Gastrocnemius medialis (tissue), 4 donors: ENCODE measurements around the gene NUDT13.

Experiments used
- POLR2A ChIP-seq, 2 donors: fragments of 450-650 bp; IDR thresholded peaks; one replicate each; pipeline ENCODE4 v1.6.1; 2017; ENCODE audit warnings: antibody characterized with exemption in 2 of 2, mild to moderate bottlenecking in 2 of 2, moderate library complexity in 2 of 2
- TF ChIP-seq, protein P1 (sequence below), 5 experiments: fragments of 450-650 bp in 3 of 5; fragments of 200-600 bp in 2 of 5; sonication (generic) in 2 of 5; IDR thresholded peaks in 4 of 5; conservative IDR thresholded peaks in 1 of 5; 1 replicate in 4 of 5; 2 replicates in 1 of 5; pipeline ENCODE4 v1.5.1; 2016 to 2019; ENCODE audit warnings: antibody characterized with exemption in 5 of 5, mild to moderate bottlenecking in 3 of 5, moderate library complexity in 3 of 5

GRCh38 chr10:73117976-73118743 is 7.9 kb downstream of the NUDT13 start:
- TF ChIP-seq, protein P1, sequence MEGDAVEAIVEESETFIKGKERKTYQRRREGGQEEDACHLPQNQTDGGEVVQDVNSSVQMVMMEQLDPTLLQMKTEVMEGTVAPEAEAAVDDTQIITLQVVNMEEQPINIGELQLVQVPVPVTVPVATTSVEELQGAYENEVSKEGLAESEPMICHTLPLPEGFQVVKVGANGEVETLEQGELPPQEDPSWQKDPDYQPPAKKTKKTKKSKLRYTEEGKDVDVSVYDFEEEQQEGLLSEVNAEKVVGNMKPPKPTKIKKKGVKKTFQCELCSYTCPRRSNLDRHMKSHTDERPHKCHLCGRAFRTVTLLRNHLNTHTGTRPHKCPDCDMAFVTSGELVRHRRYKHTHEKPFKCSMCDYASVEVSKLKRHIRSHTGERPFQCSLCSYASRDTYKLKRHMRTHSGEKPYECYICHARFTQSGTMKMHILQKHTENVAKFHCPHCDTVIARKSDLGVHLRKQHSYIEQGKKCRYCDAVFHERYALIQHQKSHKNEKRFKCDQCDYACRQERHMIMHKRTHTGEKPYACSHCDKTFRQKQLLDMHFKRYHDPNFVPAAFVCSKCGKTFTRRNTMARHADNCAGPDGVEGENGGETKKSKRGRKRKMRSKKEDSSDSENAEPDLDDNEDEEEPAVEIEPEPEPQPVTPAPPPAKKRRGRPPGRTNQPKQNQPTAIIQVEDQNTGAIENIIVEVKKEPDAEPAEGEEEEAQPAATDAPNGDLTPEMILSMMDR (IDR thresholded peaks at IDR 0.05 in 4 of 5, conservative IDR thresholded peaks at IDR 0.05 in 1 of 5), result no peak
- peak; percentile 63 to 82 for TF ChIP-seq POLR2A (IDR thresholded peaks at IDR 0.05)
